Activated CD8-positive, alpha-beta memory T cell treated with anti-CD3 and anti-CD28 coated beads for 4 hours (primary cell): Measurements from ENCODE around the gene NOP16.

Source experiments
- DNase-seq, 2 donors: peaks; one replicate each; pipeline ENCODE4 v3.0.0-alpha.2; 2020; ENCODE audit warnings: low read depth in 2 of 2

NOP16 gene, protein sequence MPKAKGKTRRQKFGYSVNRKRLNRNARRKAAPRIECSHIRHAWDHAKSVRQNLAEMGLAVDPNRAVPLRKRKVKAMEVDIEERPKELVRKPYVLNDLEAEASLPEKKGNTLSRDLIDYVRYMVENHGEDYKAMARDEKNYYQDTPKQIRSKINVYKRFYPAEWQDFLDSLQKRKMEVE

GRCh38 chr5:176388444-176389134 lies at the start of gene NOP16, which contains the start of gene HIGD2A:
Gene NOP16 (minus strand): TSS chr5:176388598. CDS start chr5:176388539, 59 bp downstream.
Gene HIGD2A (plus strand): TSS chr5:176388751. CDS start chr5:176388820, 69 bp downstream.
- peak; percentile 98 to 99 for DNase-seq

DNA sequence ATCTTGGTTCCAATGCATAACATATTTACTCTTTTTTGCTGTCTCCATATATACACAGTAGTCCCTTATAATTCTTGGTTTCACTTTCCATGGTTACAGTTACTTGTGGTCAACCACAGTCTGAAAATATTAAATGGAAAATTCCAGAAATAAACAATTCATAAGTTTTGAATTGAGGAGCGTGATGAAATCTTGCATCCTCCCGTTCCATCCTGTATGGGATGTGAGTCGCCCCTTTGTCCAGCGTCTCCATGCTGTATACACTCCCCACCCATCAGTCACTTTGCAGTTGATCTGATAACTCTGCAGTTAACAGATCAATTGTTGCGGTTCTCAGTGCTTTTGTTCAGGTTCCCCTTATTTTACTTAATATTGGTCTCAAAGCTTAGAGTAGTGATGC lies 48.3 kb upstream of the NOP16 start:
- no peak for DNase-seq

DNA sequence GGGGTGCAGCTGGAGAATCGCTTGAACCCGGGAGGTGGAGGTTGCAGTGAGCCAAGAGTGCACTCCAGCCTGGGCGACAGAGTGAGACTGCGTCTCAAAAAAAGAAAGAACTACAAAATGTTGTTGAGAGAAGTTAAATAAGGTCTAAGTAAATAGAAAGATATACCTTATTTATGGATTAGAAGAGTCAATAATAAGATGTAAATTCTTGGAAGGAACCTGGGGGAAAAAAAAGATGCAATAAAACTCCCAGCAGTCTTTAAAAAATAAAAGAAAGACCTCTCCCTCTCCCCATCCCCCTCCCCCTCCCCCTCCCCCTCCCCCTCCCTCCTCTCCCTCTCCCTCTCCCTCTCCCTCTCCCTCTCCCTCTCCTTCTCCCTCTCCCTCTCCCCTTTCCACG lies 44.3 kb upstream of the NOP16 start:
- DNase-seq: no peak

GRCh38 chr5:176429972-176430371 lies 41.6 kb upstream of the NOP16 start:
- no peak for DNase-seq

DNA sequence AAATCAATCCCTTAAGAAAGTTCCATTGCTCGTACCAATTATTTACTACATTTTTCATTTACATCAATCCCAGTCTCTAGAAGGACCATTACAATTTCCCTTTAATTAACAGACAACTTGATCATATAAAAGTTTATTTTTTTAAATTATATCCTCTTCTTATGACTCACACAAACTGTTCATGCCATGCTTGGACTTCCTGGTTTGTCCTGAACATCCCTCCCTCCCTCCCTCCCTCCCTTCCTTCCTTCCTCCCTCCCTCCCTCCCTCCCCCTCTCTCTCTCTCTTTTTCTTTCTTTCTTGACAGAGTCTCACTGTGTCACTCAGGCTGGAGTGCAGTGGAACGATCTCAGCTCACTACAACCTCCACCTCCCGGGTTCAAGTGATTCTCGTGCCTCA lies 39.6 kb upstream of the NOP16 start:
- no peak for DNase-seq

- DNase-seq: no peak
Measured at GRCh38 chr5:176426876-176427275, 38.5 kb upstream of the NOP16 start.

DNA sequence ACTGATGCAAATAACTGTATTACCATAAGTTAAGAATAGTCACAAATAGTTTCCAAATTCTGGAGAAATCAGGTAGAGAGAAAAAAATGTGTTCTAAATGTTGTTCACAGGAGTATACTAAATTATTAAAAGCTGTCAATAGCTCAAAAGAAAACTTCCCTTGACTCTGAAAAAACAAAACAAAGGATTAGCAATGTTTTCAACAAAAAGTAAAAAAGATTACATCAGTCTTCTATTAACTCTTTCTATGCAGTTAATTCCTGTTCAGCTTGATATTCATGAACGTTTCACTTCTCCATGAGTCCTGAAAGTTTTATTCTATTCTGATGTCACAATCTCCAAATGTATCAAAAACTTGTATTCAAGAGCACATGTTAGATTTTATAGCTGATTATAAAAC lies 37.4 kb upstream of the NOP16 start:
- no peak for DNase-seq

DNA sequence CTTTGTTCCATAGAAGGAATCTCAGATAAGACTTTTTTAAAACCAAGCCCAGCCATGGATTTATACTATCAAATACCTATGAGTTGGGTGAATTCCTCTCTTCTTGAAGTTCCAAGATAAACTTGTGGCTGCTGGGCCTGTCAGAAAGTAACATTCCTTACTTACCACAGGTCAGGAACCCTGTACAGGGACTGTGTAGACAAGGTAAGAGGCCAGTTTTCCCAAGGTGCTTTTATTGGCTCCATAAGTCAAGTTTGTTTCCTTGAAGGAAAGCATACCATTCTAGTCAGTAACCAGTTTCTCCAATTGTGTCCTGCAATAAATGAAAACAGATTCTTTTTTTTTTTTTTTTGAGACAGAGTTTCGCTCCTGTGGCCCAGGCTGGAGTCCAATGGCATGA lies 36.7 kb upstream of the NOP16 start:
- no peak for DNase-seq

DNA sequence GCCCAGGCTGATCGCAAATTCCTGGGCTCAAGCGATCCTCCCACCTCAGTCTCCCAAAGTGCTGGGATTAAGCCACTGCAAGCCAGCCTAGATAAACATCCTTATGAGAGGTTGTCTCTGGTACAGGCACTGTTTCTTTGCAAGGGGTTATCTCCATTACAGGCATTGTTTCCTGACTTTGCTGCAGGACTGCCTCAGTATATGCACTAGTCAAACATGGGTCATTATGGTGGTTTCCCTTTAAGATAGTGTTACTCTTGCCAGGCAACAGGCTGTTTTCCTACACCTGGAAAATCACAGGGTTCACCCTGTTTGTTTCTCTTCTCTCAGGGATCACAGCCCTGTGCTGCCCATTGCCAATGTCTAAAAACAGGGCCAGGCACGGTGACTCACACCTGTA lies 35.8 kb upstream of the NOP16 start:
- no peak for DNase-seq

DNA sequence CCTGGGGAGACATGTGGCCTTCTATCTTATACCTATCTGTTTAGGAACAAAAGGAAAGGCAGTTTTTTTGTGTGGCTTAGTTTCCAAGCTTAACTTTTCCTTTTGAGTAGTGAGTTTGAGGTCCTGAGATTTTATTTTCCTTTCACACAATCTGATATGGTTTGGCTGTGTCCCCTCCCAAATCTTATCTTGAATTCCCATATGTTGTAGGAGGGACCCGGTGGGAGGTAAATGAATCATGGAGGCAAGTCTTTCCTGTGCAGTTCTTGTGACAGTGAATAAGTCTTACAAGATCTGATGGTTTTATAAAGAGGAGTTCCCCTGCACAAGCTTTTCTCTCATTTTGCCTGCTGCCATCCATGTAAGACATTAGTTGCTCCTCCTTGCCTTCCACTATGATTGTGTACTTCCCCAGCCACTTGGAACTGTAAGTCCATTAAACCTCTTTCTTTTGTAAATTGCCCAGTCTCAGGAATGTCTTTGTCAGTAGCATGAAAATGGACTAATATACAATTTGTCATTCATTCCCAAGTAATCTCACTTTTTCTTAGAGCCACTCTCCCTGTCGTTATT lies 32.7 kb upstream of the NOP16 start:
- no peak for DNase-seq

DNA sequence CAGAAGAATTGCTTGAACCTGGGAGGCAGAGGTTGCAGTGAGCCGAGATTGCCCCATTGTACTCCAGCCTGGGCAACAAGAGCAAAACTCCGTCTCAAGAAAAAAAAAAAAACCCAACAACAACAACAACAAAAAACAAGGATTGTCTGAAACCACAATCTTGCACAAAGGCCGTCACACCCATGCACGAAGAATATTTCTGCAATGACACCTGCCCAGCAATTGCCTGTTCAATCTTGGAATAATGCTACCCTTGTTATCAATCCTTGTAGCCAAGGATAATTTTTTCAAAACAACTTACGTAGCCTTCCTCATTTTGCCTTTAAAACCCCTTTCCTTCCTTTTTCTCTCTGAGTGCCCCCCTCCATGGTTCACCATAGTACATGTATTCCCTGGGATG lies 31.7 kb upstream of the NOP16 start:
- DNase-seq: no peak

DNA sequence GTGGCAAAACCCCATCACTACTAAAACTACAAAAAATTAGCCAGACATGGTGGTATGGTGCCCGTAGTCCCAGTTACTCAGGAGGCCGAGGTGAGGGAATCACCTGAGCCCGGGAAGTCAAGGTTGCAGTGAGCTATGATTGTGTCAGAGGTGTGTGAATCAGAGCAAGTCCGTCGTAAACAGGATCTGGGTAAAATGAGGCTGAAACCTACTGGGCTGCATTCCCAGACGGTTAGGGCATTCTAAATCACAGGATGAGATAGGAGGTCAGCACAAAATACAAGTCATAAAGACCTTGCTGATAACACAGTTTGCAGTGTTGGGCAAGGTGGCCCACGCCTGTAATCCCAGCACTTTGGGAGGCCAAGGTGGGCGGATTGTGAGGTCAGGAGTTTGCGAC lies 29.9 kb upstream of the NOP16 start:
- no peak for DNase-seq

GRCh38 chr5:176416965-176417364 lies 28.6 kb upstream of the NOP16 start:
- DNase-seq: no peak

DNA sequence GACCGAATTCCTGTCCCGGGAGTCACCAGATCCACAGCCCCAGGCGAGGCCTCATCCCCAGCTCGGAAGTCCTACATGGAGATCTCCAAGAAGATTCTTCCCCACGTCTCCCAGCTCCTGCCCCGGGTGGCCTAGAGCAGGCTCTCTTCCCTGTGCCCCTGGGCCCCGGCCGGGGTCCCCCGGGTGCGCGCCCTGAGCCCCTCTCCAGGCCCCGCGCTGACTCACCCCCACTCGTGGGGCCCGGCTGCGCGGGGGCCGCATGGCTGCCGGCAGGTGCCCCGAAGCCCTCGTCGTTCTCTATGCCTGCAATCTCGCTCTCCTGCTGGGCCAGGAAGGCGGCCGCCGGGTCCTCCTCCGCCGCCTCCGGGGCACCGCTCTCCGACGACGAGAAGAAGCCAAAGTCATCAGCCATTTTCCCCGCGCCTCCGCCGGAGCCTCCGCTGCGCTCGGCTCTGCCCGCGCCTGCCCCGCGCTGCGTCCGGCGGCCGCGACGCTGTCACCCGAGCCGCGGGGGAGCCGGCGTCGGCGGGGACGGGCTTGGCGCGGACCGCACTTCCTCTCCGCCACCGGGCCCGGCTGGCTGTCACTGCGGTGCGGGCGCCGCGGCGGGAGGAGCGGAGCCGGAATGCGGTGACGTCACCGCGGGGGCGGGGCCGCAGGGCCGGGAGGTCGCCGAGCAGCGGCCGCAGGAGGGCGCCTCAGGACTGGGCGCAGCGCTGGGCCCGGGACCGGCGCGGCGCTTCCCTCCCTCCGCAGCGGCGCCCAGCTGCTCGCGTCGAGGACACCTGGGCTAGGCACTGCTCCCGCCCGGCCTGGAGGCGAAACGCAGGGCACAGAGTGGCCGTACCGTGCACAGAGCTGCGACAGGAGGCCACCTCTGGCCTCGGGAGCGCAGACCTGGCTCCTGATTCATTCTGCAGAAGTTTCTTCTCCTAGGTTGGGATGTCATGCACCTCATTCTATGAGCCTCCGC lies 27.8 kb upstream of the NOP16 start, which contains the start of gene CLTB:
TSS of gene CLTB (minus strand) at position 588 of the 973 bp plus-strand sequence. CDS start at position 412, 176 bp downstream.
- DNase-seq: peak; percentile 76 to 81

DNA sequence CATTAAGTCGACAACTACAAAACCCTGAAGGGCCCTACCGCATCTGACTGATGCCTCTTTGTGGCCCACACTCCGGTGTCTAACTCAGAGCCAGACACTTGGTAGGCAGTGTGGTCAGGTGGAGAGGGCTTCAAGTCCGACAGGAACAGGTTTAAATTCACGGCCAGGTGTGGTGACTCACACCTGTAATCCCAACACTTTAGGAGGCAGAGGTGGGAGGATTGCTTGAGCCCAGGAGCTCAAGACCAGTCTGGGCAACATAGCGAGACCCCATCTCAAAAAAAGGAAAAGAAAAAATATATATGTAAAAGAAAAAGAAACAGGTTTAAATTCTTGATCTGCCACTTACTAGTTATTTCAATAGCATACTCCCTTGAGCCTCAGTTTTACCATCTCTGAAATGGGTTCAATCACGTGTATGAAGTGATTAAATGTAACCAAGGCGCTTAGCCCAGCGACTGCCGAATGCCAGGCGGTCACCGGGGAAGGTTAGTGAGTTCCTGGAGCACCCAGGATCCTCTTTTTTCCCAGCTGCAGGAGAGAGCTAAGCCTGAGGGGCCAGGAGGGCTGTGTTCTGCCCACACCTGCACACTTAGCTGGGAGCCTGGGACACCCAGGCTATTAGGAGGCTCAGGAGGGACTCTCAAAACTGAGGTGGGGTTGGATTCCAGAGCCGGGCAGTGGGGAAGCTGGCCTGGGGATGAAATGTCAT lies 27.0 kb upstream of the NOP16 start:
- DNase-seq: no peak

DNA sequence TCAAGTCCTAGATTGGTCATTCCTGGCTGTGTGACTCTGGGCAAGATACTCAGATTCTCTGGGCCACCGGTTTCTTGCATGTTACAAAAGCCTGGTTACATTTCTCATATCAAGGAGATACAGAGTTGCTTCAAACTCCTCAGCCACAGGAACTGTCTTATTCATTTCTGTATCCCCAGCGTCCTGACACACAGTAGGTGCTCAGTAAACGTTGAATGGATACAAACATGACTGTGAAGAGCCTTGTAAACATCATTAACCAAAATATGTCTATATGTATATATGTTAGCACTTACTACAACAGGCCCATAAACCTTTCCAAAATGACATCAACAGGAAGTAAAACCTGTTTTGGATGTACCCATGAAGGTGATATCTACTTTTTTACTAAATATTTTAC lies 26.3 kb upstream of the NOP16 start:
- no peak for DNase-seq

- DNase-seq: no peak
Measured at GRCh38 chr5:176413709-176414191, 25.4 kb upstream of the NOP16 start.

DNA sequence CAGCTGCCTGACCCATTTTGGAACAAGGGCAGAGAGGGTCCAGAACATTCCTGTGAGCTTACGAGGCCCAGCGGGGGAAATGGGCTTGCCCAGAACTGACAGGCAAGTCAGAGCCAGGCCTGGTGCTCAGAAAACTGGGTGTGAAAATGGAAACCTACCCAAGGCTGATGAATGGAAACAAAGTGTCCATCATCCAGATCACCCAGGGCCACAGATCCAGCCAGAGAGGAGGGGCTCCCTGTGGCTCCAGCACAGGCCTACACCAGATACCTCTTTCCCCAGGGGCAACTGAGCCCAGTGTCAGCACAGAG lies 24.8 kb upstream of the NOP16 start:
- DNase-seq: no peak

DNA sequence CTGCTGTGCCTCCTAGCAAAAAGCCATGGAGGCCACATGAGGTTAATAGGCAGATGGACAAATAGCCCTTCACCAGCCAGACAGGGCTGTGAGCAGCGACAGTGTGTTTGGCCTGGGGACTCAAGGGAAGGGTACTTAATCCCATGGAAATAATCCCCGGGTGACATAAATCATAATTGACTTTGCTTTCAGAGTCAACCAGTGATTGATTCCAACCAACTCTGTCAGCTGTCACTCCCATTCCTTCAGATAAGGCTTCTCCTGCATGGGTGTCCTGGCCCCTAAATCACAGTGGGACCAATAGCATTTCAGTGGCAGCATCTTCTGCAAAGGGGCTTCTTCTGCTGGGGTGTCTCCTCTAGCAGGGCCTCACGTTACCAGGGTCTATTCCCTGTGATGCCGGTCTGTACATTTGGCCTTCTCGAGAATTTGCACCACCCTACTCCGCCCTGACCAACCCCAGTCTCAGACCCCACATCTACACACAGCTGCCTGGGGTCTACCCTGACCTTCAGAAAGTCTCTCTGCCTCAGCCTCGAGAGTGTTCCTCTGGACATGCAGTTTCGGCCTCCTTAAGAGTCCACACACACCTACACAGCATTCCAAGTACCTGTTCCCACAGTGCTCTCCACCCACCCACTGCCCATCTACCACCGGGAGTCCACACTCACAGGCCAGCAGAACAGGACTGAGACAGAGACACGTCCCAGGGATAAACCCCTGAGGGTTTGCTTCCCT lies 24.3 kb upstream of the NOP16 start:
- no peak for DNase-seq

GRCh38 chr5:176410486-176411180 lies 22.2 kb upstream of the NOP16 start:
- no peak for DNase-seq
